Stimulated activated CD4-positive, alpha-beta T cell treated with anti-CD3 and anti-CD28 coated beads, TNF-alpha, amount 100 ng/mL, for 24 hours (primary cell): ENCODE measurements around the gene PRCP.
A peak's percentile ranks its signal among the peaks of the same experiment; 100 is the strongest.
"Not testable (repeated sequence)": the region's sequence is repeated elsewhere in the genome, so short reads cannot be mapped to it uniquely, and the experiment has no call there.

Source experiments
- DNase-seq, 3 experiments: peaks; one replicate each; pipeline ENCODE4 v3.0.0-alpha.2; 2020; ENCODE audit warnings: low read depth in 3 of 3

Gene PRCP

DNA sequence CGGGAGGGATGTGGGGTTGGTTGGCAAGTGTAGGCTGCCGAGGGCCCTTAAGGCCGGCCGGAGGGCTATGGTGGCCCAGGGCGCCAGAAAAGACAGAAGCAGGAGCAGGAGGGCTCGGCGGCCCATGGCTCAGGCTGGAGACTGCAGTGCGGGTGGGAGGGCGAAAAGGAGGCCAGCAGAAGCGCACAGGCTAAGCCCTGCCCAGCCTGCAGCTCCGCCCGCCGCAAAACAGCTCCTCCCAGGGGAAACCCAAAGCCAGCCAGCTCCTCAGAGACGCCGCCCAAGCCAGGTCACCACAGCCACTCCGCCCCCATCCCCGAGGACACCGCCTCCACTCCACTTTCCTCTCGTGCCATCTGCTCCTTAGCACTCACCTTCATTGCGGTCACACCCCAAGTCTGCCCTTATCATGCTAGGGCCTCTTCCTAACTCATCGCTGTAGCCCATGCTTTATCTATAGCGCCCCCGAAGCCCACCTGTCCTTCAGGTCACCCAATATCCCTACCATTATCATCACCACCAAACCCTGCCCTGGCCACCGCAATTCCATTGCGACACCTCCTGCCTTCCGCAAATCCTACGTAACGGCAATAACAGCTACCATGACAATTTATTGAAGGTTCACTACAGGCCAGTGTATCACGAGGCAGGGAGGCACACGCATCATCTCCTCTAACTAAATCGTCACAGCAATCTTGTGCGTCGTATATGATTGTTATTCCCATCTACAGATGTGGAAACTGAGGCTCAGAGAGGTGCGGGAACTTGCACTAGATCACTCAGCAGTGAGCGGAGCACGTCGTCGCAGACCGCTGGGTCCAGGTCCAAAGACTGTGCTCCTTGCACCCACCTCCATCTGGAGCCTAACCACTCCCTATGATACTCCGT, at the start of gene PRCP:
PRCP (minus strand) TSS at position 154 of the 888 bp plus-strand sequence; CDS start at position 126, 28 bp downstream.
- DNase-seq, result peak; percentile 85 to 95 (median 86)

DNA sequence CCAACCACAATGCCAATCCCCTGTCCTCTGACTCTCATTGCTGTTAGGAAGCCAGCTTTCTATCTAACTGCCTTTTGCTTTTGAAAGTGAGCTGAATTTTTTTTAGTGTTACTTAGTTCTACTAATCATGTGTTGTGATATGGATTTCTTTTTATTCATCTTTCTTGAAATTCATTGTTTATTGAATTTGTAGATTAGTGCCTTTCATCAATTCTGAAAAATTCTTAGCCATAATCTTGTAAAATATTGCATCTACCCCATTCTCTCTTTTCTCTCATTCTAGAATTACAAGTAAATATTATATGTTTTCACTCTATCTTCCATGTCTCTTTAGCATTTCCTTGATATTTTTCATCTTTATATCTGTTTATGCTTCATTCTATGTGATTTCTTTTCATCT, 49.1 kb upstream of the PRCP start:
- no peak for DNase-seq

DNA sequence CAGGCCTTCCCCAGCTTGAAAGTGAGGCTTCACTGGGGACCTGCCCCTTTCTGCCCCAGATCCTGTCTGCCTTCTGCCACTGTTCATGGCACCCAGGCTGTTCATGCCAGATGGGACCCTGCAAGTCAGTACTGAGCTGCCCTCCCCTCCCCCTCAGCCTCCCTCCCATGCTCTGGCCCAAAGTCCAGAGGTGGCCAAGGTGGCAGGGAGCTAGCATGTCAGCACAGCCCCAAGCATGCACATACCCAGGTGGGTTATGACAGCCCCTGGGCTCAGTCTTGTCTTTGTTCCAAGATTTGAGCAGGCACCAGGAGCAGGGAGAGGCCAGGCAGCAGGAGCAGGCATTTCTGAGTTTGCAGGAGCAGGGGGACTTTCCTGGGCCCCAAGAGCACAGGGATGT, 45.5 kb upstream of the PRCP start:
- DNase-seq, result no peak

DNA sequence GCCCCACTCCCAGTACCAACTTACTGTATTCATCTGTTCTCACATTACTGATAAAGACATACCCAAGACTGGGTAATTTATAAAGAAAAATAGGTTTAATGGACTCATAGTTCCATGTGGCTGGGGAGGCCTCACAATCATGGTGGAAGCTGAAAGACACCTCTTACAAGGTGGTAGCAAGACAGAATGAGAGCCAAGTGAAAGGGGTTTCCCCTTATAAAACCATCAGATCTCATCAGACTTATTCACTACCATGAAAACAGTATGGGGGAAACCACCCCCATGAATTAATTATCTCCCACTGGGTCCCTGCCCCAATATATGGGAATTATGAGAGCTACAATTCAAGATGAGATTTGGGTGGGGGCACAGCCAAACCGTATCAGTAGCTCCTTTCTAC, 44.8 kb upstream of the PRCP start:
- not testable (repeated sequence) for DNase-seq

DNA sequence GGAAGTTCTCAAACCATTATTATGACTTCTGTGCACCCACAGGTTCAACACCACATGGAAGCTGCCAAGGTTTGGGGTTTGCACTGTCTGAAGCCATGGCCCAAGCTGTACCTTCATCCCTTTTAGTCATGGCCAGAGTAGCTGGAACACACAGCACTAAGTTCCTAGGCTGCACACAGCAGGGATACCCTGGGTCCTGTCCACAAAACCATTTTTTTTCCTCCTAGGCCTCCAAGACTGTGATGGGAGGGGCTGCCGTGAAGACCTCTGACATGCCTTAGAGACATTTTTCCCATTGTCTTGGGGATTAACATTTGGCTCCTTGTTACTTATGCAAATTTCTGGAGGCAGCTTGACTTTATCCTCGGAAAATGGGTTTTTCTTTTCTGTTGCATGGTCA, 44.0 kb upstream of the PRCP start:
- no peak for DNase-seq

DNA sequence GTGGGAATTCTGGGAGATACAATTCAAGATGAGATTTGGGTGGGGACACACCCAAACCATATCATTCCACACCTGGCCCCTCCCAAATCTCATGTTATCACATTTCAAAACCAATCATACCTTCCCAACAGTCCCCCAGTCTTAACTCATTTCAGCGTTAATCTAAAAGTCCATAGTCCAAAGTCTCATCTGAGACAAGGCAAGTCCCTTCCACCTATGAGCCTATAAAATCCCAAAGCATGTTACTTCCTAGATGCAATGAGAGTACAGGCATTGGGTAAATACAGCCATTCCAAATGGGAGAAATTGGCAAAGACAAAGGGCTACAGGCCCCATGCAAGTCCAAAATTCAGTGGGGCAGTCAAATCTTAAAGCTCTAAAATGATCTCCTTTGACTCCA, 43.2 kb upstream of the PRCP start:
- not testable (repeated sequence) for DNase-seq

DNA sequence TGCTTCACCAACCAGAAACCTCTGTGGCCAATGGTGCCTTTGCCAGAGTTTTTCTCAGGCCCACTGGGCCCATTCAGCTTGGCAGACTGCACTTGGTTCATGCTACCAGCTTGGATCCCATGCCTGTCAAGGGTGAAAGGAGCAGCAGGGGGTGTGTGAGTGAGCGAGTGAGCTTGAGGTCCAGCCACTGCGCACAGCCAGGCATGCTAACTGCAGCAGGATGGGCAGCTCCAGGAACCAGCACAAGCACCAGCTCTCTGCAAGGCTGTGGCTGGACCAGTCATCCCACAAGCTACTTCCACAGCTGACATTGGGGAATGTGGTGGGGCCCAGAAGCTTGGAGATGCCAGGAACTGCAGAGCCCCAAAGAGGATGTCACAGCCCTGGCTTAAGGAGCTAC, 42.1 kb upstream of the PRCP start:
- DNase-seq, result no peak

DNA sequence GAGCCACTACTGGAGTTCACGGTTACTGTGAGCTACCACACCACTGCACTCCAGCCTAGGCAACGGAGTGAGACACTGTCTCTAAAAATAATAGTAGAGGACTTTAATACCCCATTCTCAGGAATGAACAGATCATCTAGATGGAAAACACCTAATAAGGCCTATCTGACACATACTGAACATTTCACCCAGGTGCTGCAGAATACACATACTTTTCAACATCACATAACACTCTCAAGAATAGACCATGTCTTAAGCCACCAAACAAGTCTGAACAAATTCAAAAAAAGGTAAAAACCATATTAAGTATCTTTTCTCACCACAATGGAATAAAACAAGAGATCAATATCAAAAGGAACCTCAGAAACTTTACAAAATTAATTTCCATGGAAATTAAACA, 39.2 kb upstream of the PRCP start:
- DNase-seq, result no peak

DNA sequence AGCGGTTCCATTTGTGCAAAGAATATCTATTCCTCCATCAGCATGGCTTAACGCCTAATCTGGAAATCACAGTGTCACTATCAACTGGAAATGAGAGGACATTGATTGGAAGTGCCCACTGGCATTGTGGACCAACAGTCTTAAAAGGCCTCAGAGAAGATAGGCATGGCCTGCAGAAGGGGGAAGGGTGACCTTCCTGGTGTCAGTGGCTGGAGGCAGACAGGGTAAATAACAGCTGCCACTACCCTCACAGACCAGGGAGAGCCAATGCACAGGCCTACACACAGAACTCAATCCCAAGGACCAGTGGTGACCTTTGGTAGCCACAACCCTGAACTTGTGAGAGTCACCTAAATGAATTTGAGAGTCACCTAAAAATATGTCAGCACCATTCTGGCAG, 37.3 kb upstream of the PRCP start:
- no peak for DNase-seq

DNA sequence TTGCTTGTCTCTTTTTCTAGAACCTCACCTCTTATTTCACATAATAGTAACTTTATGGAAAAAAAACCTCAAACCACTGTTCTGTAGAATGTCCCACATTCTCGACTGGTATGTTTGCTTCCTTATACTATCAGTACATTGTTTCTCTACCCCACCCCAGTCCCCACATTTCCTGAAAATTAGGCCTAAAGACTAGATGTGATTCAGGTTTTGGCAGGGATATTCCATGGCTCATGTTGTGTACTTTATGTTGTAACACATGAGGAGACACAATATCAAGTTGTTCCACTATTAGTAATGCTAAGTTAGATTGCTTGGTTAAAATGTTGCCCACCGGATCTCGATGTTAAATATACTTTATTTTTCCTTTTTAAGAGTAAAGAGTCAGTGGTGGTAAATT, 36.0 kb upstream of the PRCP start:
- DNase-seq, result no peak

DNA sequence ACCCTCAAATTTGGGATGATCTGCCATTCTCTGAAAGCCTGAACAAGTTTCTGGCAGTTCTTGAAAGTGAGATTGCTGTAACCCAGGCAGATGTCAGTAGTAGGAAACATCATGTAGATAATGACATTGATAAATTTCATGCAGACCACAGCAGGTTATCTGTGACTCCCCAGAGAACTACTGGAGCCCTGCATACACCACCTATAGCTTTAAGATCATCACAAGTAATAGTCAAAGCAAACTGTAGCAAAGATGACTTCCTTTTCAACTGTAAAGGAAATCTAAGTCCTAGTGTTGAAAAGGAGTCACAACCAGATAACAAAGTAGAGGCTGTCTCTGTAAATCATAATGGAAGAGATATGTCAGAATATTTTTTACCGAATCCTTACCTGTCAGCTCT, 32.3 kb upstream of the PRCP start:
- DNase-seq, result no peak

DNA sequence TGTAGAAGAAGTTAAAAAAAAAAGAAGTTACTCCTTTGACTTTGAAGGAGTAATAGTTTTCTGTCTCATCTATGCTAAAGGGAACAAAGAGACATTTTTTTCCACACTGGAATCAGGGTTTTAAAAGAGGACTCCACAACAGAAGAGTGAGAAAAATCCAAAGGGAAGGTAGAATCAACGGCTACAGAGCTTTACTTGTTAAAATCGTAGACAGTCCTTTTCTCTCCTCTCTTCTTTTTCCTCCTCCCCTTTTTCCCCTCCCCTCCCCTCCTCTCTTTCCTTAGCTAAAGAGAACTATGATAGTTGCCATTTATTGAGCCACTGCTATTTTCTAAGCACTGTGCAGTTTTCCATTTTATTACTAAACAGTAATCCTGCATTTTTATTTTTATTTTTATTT, 30.5 kb upstream of the PRCP start:
- DNase-seq, result no peak

DNA sequence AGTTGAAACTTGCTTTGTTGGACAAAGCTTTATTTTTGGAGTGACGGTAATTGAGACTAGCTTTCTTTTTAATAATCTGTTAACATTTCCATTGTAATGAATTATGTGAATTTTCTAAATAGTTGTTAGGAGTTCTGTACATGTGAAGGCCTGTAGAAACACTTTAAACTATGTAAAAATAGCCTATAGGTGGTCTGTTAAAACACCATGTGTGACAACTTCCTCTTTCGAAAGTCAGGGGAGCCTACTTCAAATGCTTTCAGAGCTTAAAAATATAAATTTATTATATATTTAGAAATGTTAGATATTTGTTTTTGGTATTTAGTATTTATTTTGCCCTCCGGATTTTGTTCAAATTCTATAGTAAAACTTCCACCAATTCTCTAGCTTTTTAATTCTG, 30.0 kb upstream of the PRCP start:
- no peak for DNase-seq

DNA sequence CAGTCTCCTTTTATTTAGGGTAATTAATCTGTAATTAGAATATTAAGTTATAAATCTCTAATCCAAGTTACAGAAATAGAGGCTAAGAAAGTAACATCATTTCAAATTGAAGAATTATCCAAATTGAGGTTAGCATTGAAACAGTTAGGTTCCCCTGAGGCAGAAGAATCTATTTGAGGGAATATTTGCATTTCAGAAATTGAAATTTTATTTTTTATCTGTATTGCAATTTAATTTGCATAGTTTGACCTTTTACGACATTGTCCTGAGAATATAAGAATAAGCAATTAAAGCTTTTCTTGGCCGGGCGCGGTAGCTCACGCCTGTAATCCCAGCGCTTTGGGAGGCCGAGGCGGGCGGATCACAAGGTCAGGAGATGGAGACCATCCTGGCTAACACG, 28.9 kb upstream of the PRCP start:
- no peak for DNase-seq

DNA sequence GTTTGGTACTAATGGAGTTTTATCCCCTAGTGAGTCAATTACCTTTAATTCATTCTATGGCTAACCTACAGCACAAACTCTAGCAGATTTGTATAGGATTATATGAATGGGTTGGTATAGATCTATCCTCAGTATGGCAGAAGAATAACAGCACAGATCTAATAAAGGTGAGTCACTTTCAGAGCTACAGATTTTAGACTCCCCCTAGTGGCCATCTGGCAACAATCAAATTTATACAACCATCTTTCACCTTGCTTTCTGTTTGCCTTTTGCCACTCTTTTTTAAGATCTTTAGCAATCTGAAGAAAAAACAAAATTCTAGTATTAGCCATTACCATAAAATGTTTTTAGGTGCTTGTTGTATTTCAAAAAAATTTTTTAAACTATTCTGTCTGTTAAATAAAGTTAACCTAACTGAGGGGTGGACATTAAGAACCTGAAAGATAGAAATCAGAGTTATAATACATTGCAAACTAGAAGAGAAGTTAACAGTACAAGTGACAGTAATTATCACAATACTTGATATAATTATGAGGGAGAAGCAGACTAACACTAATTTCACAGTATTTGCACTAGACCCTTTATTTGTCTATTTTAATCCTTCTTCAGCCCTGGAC, 27.1 kb upstream of the PRCP start:
- peak in 1 of 3 experiments; percentile 19 for DNase-seq

DNA sequence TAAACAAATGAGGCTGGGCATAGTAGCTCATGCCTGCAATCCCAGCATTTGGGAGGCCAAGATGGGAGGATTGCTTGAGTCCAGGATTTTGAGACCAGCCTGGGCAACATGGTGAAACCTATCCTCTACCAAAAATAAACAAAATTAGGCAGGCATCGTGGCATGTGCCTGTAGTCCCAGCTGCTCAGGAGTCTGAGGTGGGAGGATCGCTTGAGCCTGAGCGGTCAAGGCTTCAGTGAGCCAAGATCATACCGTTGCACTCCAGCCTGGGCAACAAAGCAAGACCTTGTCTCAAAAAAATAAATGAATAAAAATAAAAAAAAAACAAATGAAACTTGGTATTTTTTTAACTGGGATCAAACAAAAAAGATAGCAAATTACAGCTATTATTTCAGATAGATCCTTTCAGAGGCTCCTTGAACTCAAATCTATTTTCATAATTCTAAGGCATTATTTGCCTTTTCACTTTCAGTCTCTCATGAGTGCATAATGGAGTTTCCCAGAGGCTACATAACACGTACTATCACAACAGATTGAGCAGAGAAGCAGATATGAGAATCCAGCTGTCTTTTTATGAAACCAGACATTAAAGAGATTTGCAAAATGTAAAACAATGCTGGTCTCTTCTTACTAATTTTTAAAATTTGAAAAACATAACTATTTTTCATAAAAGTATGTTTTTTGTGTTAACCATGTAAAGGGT, 24.4 kb upstream of the PRCP start:
- no peak for DNase-seq

DNA sequence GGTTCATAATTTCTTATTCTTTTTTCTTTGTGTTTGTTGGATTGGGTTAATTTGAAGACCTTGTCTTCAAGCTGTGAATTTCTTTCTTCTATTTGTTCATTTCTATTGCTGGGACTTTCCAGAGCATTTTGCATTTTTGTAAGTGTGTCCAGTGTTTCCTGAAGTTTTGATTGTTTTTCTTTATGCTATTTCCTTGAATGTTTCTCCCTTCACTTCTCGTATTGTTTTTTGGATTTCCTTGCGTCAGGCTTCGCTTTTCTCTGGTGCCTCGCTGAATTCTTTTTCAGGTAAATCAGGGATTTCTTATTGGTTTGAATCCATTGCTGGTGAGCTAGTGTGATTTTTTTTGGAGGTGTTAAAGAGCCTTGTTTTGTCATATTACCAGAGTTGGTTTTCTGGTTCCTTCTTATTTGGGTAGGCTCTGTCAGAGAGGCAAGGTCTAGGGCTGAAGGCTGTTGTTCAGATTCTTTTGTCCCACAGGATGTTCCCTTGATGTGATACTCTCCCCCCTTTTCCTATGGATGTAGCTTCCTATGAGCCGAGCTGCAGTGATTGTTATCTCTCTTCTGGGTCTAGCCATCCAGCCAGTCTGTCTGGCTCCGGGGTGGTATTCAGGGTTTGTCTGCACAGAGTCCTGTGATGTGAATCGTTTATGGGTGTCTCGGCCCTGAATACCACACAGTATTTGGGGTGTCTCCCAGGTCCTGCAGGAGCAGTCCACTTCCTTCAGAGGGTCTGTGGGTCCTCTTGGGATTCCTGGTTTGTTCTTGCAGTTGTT, 22.4 kb upstream of the PRCP start:
- DNase-seq, result not testable (repeated sequence)

DNA sequence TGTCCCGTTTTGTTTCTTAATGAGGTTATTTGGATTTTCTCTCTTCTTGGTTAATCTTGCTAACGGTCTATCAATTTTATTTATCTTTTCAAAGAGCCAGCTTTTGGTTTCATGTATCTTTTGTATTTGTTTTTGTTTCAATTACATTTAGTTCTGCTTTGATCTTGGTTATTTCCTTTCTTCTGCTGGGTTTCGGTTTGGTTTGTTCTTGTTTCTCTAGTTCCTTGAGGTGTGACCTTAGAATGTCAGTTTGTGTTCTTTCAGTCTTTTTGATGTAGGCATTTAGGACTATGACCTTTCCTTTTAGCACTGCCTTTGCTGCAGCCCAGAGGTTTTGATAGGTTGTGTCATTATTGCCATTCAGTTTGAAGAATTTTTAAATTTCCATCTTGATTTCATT, 20.0 kb upstream of the PRCP start:
- DNase-seq, result not testable (repeated sequence)

DNA sequence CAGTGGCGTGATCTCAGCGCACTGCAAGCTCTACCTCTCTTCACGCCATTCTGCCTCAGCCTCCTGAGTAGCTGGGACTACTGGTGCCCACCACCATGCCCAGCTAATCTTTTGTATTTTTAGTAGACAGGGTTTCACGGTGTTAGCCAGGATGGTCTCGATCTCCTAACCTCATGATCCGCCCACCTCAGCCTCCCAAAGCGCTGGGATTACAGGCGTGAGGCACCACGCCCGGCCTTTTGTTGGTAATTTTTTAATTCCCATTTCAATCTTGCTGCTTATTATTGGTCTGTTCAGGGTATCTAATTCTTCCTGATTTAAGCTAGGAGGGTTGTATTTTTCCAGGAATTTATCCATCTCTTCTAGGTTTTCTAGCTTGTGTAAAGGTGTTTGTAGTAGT, 19.6 kb upstream of the PRCP start:
- DNase-seq, result not testable (repeated sequence)

DNA sequence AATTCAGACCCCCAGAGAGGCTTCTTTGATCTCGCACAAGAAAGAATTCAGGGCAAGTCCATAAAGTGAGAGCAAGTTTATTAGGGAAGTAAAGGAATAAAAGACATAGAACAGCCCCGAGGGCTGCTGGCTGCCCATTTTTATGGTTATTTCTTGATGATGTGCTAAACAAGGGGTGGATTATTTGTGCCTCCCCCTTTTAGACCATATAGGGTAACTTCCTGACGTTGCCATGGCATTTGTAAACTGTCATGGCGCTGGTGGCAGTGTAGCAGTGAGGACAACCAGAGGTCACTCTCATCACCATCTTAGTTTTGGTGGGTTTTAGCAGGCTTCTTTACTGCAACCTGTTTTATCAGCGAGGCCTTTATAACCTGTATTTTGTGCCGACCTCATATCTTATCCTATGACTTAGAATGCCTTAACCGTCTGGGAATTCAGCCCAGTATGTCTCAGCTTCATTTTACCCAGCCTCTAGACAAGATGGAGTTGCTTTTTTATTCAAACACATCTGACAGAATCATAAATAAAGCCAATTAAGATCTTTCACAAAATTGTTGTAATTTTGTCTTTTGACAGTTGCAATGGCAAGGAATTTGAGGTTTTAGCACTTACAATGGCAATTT, 8.9 kb upstream of the PRCP start:
- no peak for DNase-seq

DNA sequence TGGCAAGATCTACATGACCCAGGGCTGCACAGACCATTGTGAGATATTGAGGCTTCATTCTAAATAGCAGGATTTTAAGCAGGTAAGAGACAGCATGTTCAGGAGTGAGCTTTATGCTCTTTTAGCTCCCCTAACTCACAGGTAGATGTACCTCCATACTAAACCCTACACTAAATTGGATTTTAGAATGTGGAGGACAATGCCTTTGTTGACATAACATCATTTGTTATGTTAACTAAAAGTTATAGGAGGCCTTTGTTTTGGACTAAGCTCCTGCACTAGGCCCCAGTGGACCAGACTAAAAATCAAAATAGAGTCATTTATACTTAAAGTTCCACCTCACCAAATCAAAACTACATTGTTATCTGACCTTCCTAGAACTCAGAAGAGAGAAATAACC, 8.1 kb upstream of the PRCP start:
- no peak for DNase-seq

DNA sequence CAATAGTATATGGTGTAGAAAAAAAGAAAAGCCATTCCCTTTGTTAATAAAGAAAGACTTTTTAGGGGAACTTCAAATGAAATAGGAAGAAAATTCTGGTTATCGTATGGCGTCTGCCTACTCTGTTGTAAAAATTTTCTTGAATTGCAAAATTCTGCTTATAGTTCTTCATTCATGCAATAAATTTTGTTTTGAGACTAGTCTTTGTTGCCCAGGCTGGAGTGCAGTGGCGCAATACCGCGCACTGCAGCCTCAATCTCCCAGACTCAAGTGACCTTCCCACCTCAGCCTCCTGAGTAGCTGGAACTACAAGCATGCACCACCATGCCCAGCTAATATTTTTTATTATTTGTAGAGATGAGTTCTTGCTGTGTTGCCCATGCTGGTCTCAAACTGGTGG, 7.1 kb upstream of the PRCP start:
- DNase-seq, result no peak
